ENCODE measurements around the gene ARHGAP18. TPM values are rescaled to one million over a fixed set of nuclear protein-coding genes. Genes with fewer than 3 reads are reported as not detected.
A peak's percentile ranks its signal among the peaks of the same experiment; 100 is the strongest.

Gene ARHGAP18
- total and polyA plus RNA-seq, 2 experiments from 2014 or later, result 0.45 to 1.3 TPM

DNA sequence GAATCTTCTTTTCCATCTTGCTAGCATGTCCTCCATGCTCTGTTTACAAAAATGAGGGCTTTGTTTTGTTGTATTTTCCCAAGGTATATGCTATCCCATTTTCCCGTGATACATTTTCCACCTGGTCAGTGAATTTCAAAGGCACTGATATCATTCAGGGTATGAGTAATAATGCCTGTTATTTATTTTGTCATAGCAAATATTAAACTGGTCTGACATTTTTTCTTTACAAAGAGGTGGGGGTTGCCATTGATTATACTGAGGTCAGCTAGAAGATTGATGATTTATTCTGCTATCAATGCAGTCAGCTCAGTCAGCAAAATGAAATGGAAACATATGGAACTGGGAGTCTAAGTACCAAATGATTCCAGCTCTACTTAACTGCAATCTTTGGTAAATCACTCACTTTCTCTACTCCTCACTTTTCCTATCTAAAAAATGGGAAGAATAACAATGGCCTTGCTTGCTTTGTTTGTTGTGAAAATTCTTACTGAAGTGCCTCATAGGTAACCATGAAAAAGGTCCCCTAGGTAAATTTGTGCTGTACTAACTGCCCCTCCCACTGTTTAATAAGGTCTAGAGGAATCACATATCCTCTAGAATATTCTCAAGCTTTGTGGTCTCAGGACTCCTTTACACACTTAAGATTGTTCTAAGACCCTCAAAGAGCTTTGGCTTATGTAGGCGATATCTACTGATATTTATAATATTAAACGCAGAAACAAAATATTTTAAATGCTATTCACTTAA is 64.0 kb downstream of the ARHGAP18 start:
- TF ChIP-seq, protein P1, sequence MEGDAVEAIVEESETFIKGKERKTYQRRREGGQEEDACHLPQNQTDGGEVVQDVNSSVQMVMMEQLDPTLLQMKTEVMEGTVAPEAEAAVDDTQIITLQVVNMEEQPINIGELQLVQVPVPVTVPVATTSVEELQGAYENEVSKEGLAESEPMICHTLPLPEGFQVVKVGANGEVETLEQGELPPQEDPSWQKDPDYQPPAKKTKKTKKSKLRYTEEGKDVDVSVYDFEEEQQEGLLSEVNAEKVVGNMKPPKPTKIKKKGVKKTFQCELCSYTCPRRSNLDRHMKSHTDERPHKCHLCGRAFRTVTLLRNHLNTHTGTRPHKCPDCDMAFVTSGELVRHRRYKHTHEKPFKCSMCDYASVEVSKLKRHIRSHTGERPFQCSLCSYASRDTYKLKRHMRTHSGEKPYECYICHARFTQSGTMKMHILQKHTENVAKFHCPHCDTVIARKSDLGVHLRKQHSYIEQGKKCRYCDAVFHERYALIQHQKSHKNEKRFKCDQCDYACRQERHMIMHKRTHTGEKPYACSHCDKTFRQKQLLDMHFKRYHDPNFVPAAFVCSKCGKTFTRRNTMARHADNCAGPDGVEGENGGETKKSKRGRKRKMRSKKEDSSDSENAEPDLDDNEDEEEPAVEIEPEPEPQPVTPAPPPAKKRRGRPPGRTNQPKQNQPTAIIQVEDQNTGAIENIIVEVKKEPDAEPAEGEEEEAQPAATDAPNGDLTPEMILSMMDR (IDR thresholded peaks at IDR 0.05; ENCODE audit: low read depth, low read length), result no peak
- H3K27ac ChIP-seq, result no peak overlapping the region

GRCh38 chr6:129645106-129645829 is 64.7 kb downstream of the ARHGAP18 start:
- peaks cover 4% of the 10 kb centered on the region for H3K4me1 ChIP-seq (ENCODE audit: low read depth)
- no peaks in the 10 kb centered on the region for H3K27me3 ChIP-seq
- H3K36me3 ChIP-seq, result no peaks in the 10 kb centered on the region
- DNase-seq (ENCODE audit: low read depth in 1 of 2, low spot score in 1 of 2), result peak in 1 of 2 donors; percentile 39
- TF ChIP-seq, protein P1 (IDR thresholded peaks at IDR 0.05; ENCODE audit: low read depth, low read length), result no peak
- H3K4me3 ChIP-seq, result no peak overlapping the region
- no peak overlapping the region for H3K27ac ChIP-seq
- no peaks in the 10 kb centered on the region for H3K9me3 ChIP-seq (ENCODE audit: low read depth)

More for the DNA sequence above, 64.0 kb downstream of the ARHGAP18 start:
- no peak for DNase-seq (ENCODE audit: low read depth in 1 of 2, low spot score in 1 of 2)
- Histone ChIP-seq H3K4me3 (no peak overlapping the region), H3K4me1 (ENCODE audit: low read depth) (peaks cover 4% of the 10 kb centered on the region), H3K27me3 (no peaks in the 10 kb centered on the region), H3K9me3 (ENCODE audit: low read depth) (no peaks in the 10 kb centered on the region), H3K36me3 (no peaks in the 10 kb centered on the region)

GRCh38 chr6:129644567-129645015 is 65.4 kb downstream of the ARHGAP18 start:
- DNase-seq (ENCODE audit: low read depth in 1 of 2, low spot score in 1 of 2), result peak in 1 of 2 donors; percentile 82
- H3K4me3 ChIP-seq, result no peak overlapping the region
- TF ChIP-seq, protein P1 (IDR thresholded peaks at IDR 0.05; ENCODE audit: low read depth, low read length), result no peak
- no peak overlapping the region for H3K27ac ChIP-seq
- no peaks in the 10 kb centered on the region for H3K27me3 ChIP-seq
- no peaks in the 10 kb centered on the region for H3K36me3 ChIP-seq
- no peaks in the 10 kb centered on the region for H3K9me3 ChIP-seq (ENCODE audit: low read depth)
- peaks cover 4% of the 10 kb centered on the region for H3K4me1 ChIP-seq (ENCODE audit: low read depth)

GRCh38 chr6:129643968-129644367 is 66.0 kb downstream of the ARHGAP18 start:
- TF ChIP-seq, protein P1 (IDR thresholded peaks at IDR 0.05; ENCODE audit: low read depth, low read length), result no peak
- peaks cover 3% of the 10 kb centered on the region for H3K4me1 ChIP-seq (ENCODE audit: low read depth)
- no peak overlapping the region for H3K27ac ChIP-seq
- H3K4me3 ChIP-seq, result no peak overlapping the region
- DNase-seq (ENCODE audit: low read depth in 1 of 2, low spot score in 1 of 2), result peak in 1 of 2 donors; percentile 18
- H3K27me3 ChIP-seq, result no peaks in the 10 kb centered on the region
- no peaks in the 10 kb centered on the region for H3K36me3 ChIP-seq
- H3K9me3 ChIP-seq (ENCODE audit: low read depth), result no peaks in the 10 kb centered on the region

DNA sequence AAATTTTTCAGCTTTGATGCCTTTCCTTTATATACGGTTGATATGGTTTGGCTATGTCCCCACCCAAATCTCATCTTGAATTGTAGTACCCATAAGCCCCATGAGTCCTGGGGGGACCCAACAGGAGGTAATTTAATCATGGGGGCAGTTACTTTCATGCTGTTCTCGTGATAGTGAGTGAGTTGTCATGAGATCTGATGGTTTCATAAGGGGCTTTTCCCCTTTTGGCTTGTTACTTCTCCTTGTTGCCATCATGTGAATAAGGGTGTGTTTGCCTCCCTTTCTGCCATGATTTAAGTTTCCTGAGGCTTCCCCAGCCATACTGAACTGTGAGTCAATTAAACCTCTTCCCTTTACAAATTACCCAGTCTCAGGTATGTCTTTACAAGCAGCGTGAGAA is 66.8 kb downstream of the ARHGAP18 start:
- H3K36me3 ChIP-seq, result no peaks in the 10 kb centered on the region
- DNase-seq (ENCODE audit: low read depth in 1 of 2, low spot score in 1 of 2), result no peak
- no peaks in the 10 kb centered on the region for H3K27me3 ChIP-seq
- no peaks in the 10 kb centered on the region for H3K9me3 ChIP-seq (ENCODE audit: low read depth)
- H3K4me1 ChIP-seq (ENCODE audit: low read depth), result no peaks in the 10 kb centered on the region
- TF ChIP-seq, protein P1 (IDR thresholded peaks at IDR 0.05; ENCODE audit: low read depth, low read length), result no peak
- H3K27ac ChIP-seq, result no peak overlapping the region
- H3K4me3 ChIP-seq, result no peak overlapping the region
